Activated T-helper 2 cell treated with anti-CD3 and anti-CD28 coated beads, Interferon-gamma antibody, Interleukin-2, Interleukin-4, amounts not matched to agents 10 μg/mL and 5 μg/mL and 100 μg/mL, durations not matched to agents 14 hours and 24 hours and 36 hours (primary cell): ENCODE results near the gene ZNF354C. TPM values are rescaled to one million over a fixed set of nuclear protein-coding genes. Genes with fewer than 3 reads are reported as not detected.
A peak's percentile ranks its signal among the peaks of the same experiment; 100 is the strongest.

Source experiments
- DNase-seq: peaks from one replicate; pipeline ENCODE4 v3.0.0; 2021; ENCODE audit warnings: low spot score
- H3K27ac Mint-ChIP-seq: one replicate; pipeline ENCODE4 v1.8.0; 2021; ENCODE audit warnings: mixed read lengths
- H3K27me3 Mint-ChIP-seq: one replicate; pipeline ENCODE4 v1.8.0; 2021; ENCODE audit warnings: low read depth, mixed read lengths
- H3K36me3 Mint-ChIP-seq: one replicate; pipeline ENCODE4 v1.8.0; 2021; ENCODE audit warnings: low read depth, mixed read lengths
- H3K4me1 Mint-ChIP-seq: one replicate; pipeline ENCODE4 v1.8.0; 2021; ENCODE audit warnings: low read depth, mixed read lengths
- H3K4me3 Mint-ChIP-seq: one replicate; pipeline ENCODE4 v1.8.0; 2021; ENCODE audit warnings: low read depth, mild to moderate bottlenecking, moderate library complexity, mixed read lengths
- H3K9me3 Mint-ChIP-seq: one replicate; pipeline ENCODE4 v1.8.0; 2021; ENCODE audit warnings: mixed read lengths
- intact Hi-C: fragments of 100-400 bp; cut with micrococcal nuclease; formaldehyde crosslinking; loops from one replicate; pipeline ENCODE4 v1.15.1; 2023
- total RNA-seq: library from RNA; stranded (reverse); gene quantifications from 2 replicates; pipeline ENCODE4 v1.2.3, GENCODE V29; 2022

The ZNF354C gene
- total RNA-seq, result 3.4 and 3.5 TPM in 2 replicates

GRCh38 chr5:179060116-179061008, at the start of gene ZNF354C:
ZNF354C (plus strand) TSS chr5:179060373; CDS start chr5:179062069, 1,696 bp downstream.
- peak; percentile 75 for DNase-seq
- peak within 1 kb of the TSS; percentile 63 for H3K27ac Mint-ChIP-seq
- peak within 1 kb of the TSS; percentile 82 for H3K4me3 Mint-ChIP-seq
- intact Hi-C loops, result loop anchor here (1.0 to 2.0 kb wide), 4 partner anchors 37 to 330 kb away; partner anchors contain the start of genes ZNF354A, ZNF354B and ZNF879
- peaks cover 53% of the 10 kb centered on the region for H3K36me3 Mint-ChIP-seq
- peaks cover 6% of the 10 kb centered on the region for H3K4me1 Mint-ChIP-seq
- H3K27me3 Mint-ChIP-seq, result no peaks in the 10 kb centered on the region
- H3K9me3 Mint-ChIP-seq, result peaks cover 73% of the 10 kb centered on the region

- Mint-ChIP-seq H3K27me3 (peaks cover 3% of the 10 kb centered on the region), H3K36me3 (peaks cover 43% of the 10 kb centered on the region), H3K4me3 (peak within 1 kb of the TSS; percentile 91), H3K9me3 (peaks cover 39% of the 10 kb centered on the region), H3K4me1 (peaks cover 5% of the 10 kb centered on the region), H3K27ac (peak within 1 kb of the TSS; percentile 74)
- intact Hi-C loops, result loop anchor here (1.0 to 2.0 kb wide), 4 partner anchors 37 to 397 kb away; partner anchors contain the start of genes ZNF354A, ZNF354B and ZNF354C
- DNase-seq, result peak; percentile 90
These were observed 36.5 kb upstream of the ZNF354C start, which contains the start of gene ZNF879 for GRCh38 chr5:179023528-179024189. ZNF879 (plus strand) TSS chr5:179023804; CDS start chr5:179025005, 1,201 bp downstream.

- Mint-ChIP-seq H3K36me3 (peaks cover 63% of the 10 kb centered on the region), H3K27ac (no peak overlapping the region), H3K4me1 (no peaks in the 10 kb centered on the region), H3K27me3 (no peaks in the 10 kb centered on the region), H3K9me3 (peaks cover 93% of the 10 kb centered on the region), H3K4me3 (no peak overlapping the region)
- no peak for DNase-seq
- intact Hi-C loops, result no loop called here
These were observed 27.1 kb upstream of the ZNF354C start for GRCh38 chr5:179033004-179033580.

- intact Hi-C loops, result no loop called here
- H3K27ac Mint-ChIP-seq, result no peak overlapping the region
- H3K4me1 Mint-ChIP-seq, result no peaks in the 10 kb centered on the region
- no peak overlapping the region for H3K4me3 Mint-ChIP-seq
- no peaks in the 10 kb centered on the region for H3K27me3 Mint-ChIP-seq
- DNase-seq, result no peak
- H3K9me3 Mint-ChIP-seq, result peaks cover 64% of the 10 kb centered on the region
- H3K36me3 Mint-ChIP-seq, result no peaks in the 10 kb centered on the region
These were observed 15.4 kb upstream of the ZNF354C start for GRCh38 chr5:179044765-179045164.

GRCh38 chr5:179051784-179052183, 8.4 kb upstream of the ZNF354C start:
- H3K4me3 Mint-ChIP-seq, result no peak overlapping the region
- H3K9me3 Mint-ChIP-seq, result peaks cover 53% of the 10 kb centered on the region
- no peak overlapping the region for H3K27ac Mint-ChIP-seq
- intact Hi-C loops, result no loop called here
- no peaks in the 10 kb centered on the region for H3K36me3 Mint-ChIP-seq
- no peaks in the 10 kb centered on the region for H3K27me3 Mint-ChIP-seq
- DNase-seq, result no peak
- no peaks in the 10 kb centered on the region for H3K4me1 Mint-ChIP-seq

- intact Hi-C loops, result no loop called here
- H3K36me3 Mint-ChIP-seq, result peaks cover under 1% of the 10 kb centered on the region
These were observed 6.0 kb upstream of the ZNF354C start for GRCh38 chr5:179054036-179054785.

GRCh38 chr5:179054876-179055275, 5.3 kb upstream of the ZNF354C start:
- Mint-ChIP-seq H3K27ac (no peak overlapping the region), H3K9me3 (peaks cover 52% of the 10 kb centered on the region), H3K4me1 (peaks cover 3% of the 10 kb centered on the region), H3K4me3 (no peak overlapping the region), H3K27me3 (no peaks in the 10 kb centered on the region), H3K36me3 (peaks cover 6% of the 10 kb centered on the region)
- DNase-seq, result no peak
- intact Hi-C loops, result no loop called here

More at GRCh38 chr5:179054036-179054785, 6.0 kb upstream of the ZNF354C start:
- Mint-ChIP-seq H3K4me3 (no peak overlapping the region), H3K9me3 (peaks cover 45% of the 10 kb centered on the region), H3K4me1 (no peaks in the 10 kb centered on the region), H3K27ac (no peak overlapping the region), H3K27me3 (no peaks in the 10 kb centered on the region)
- DNase-seq, result no peak

GRCh38 chr5:179055436-179055835, 4.7 kb upstream of the ZNF354C start:
- intact Hi-C loops, result no loop called here
- Mint-ChIP-seq H3K27me3 (no peaks in the 10 kb centered on the region), H3K27ac (no peak overlapping the region)

GRCh38 chr5:179055841-179056240, 4.3 kb upstream of the ZNF354C start:
- H3K27ac Mint-ChIP-seq, result no peak overlapping the region
- no peak for DNase-seq
- no peaks in the 10 kb centered on the region for H3K27me3 Mint-ChIP-seq
- peaks cover 11% of the 10 kb centered on the region for H3K36me3 Mint-ChIP-seq
- H3K9me3 Mint-ChIP-seq, result peaks cover 46% of the 10 kb centered on the region
- intact Hi-C loops, result no loop called here
- peaks cover 3% of the 10 kb centered on the region for H3K4me1 Mint-ChIP-seq
- H3K4me3 Mint-ChIP-seq, result no peak overlapping the region

More at GRCh38 chr5:179055436-179055835, 4.7 kb upstream of the ZNF354C start:
- no peak for DNase-seq
- H3K4me1 Mint-ChIP-seq, result peaks cover 3% of the 10 kb centered on the region
- no peak overlapping the region for H3K4me3 Mint-ChIP-seq
- peaks cover 9% of the 10 kb centered on the region for H3K36me3 Mint-ChIP-seq
- peaks cover 50% of the 10 kb centered on the region for H3K9me3 Mint-ChIP-seq

GRCh38 chr5:179061025-179061424, 852 bp downstream of the ZNF354C start:
- Mint-ChIP-seq H3K27ac (no peak overlapping the region), H3K9me3 (peaks cover 73% of the 10 kb centered on the region), H3K27me3 (no peaks in the 10 kb centered on the region), H3K4me1 (peaks cover 6% of the 10 kb centered on the region), H3K4me3 (peak overlapping the region; percentile 76), H3K36me3 (peaks cover 60% of the 10 kb centered on the region)
- intact Hi-C loops, result loop anchor here (2.0 kb wide), 1 partner anchor 82 kb away; no protein-coding TSS in a partner anchor
- DNase-seq, result no peak

- intact Hi-C loops, result no loop called here
- no peak overlapping the region for H3K4me3 Mint-ChIP-seq
These were observed 5.5 kb downstream of the ZNF354C start for GRCh38 chr5:179065703-179066102.

More at GRCh38 chr5:179065703-179066102, 5.5 kb downstream of the ZNF354C start:
- Mint-ChIP-seq H3K36me3 (peaks cover 88% of the 10 kb centered on the region), H3K4me1 (peaks cover 3% of the 10 kb centered on the region), H3K27ac (no peak overlapping the region), H3K27me3 (no peaks in the 10 kb centered on the region), H3K9me3 (peaks cover 83% of the 10 kb centered on the region)
- DNase-seq, result no peak
